HT-29 (cell line): ENCODE measurements around the gene SNX8. TPM values are rescaled to one million over a fixed set of nuclear protein-coding genes. Genes with fewer than 3 reads are reported as not detected.

Experiments used
- DNase-seq: peaks from one replicate; pipeline ENCODE4 v3.0.0-alpha.2; 2015; ENCODE audit warnings: low spot score
- total RNA-seq: library from RNA; depleted of rRNA; stranded (reverse); fragments of >200 nt; shearing (Covaris generic); gene quantifications from 2 replicates; pipeline ENCODE4 v1.2.3, GENCODE V29; 2014

SNX8 gene
- total RNA-seq, 1 experiment from 2014 or later: 41.7 TPM

- DNase-seq: no peak
Measured at GRCh38 chr7:2290877-2291276, 23.4 kb downstream of the SNX8 start.

- DNase-seq: no peak
Measured at GRCh38 chr7:2289621-2290020, 24.6 kb downstream of the SNX8 start.

GRCh38 chr7:2289111-2289586 lies 25.1 kb downstream of the SNX8 start:
- DNase-seq: no peak

GRCh38 chr7:2288503-2288902 lies 25.7 kb downstream of the SNX8 start:
- DNase-seq: no peak

GRCh38 chr7:2287745-2288144 lies 26.5 kb downstream of the SNX8 start:
- no peak for DNase-seq

- no peak for DNase-seq
Measured at GRCh38 chr7:2283074-2283473, 31.2 kb downstream of the SNX8 start.

- no peak for DNase-seq
Measured at GRCh38 chr7:2282185-2282751, 32.0 kb downstream of the SNX8 start.

- DNase-seq: no peak
Measured at GRCh38 chr7:2281541-2281940, 32.7 kb downstream of the SNX8 start.

- DNase-seq: no peak
Measured at GRCh38 chr7:2280424-2280823, 33.8 kb downstream of the SNX8 start.

- no peak for DNase-seq
Measured at GRCh38 chr7:2279896-2280295, 34.3 kb downstream of the SNX8 start.

- no peak for DNase-seq
Measured at GRCh38 chr7:2278026-2278425, 36.2 kb downstream of the SNX8 start.

- DNase-seq: no peak
Measured at GRCh38 chr7:2276107-2276506, 38.1 kb downstream of the SNX8 start.

- DNase-seq: no peak
Measured at GRCh38 chr7:2275101-2275500, 39.1 kb downstream of the SNX8 start.

- no peak for DNase-seq
Measured at GRCh38 chr7:2274666-2275065, 39.6 kb downstream of the SNX8 start.

- no peak for DNase-seq
Measured at GRCh38 chr7:2273866-2274265, 40.4 kb downstream of the SNX8 start.

GRCh38 chr7:2272031-2272430 lies 42.2 kb downstream of the SNX8 start:
- DNase-seq: no peak

- DNase-seq: peak; percentile 48
Measured at GRCh38 chr7:2271273-2272026, 42.8 kb downstream of the SNX8 start.

- no peak for DNase-seq
Measured at GRCh38 chr7:2270495-2270894, 43.7 kb downstream of the SNX8 start.

- DNase-seq: no peak
Measured at GRCh38 chr7:2269991-2270460, 44.2 kb downstream of the SNX8 start.

- peak; percentile 69 for DNase-seq
Measured at GRCh38 chr7:2269089-2269990, 44.9 kb downstream of the SNX8 start.

- DNase-seq: peak; percentile 86
Measured at GRCh38 chr7:2266911-2267310, 47.3 kb downstream of the SNX8 start.

GRCh38 chr7:2264158-2264557 lies 50.1 kb downstream of the SNX8 start:
- DNase-seq: no peak
